K562 (cell line): ENCODE data around the gene HAS3. TPM values are rescaled to one million over a fixed set of nuclear protein-coding genes. Genes with fewer than 3 reads are reported as not detected.

Source experiments
- ATAC-seq: fragments of 200-7000 bp; cut with Tn5 transposase; 3 replicates; pipeline ENCODE4 v1.9.1; 2020; ENCODE audit warnings: moderate library complexity
- BruUV-seq: library from RNA; stranded (reverse); fragments of 400-500 nt; replicated peaks from 2 replicates; lab custom pipeline; 2021; lab: Mats Ljungman, UMichigan
- CTCF ChIA-PET: fragments of 300-600 bp; formaldehyde crosslinking; extraction: SDS; loops from one replicate; lab custom pipeline; 2021; ENCODE audit warnings: low intra/inter-chr PET ratio; lab: Yijun Ruan, JAX
- POLR2A ChIA-PET: fragments of 300-600, 350-650 bp; sonication (Branson Sonifier 250); formaldehyde crosslinking; extraction: SDS; loops from one replicate; lab custom pipeline; 2021; ENCODE audit warnings: antibody characterized with exemption, inconsistent platforms; lab: Yijun Ruan, JAX
- DNase-seq, 4 experiments: peaks; one replicate each; pipeline versions ENCODE4 v3.0.0 to v3.0.0-alpha.2; 2011 to 2018; ENCODE audit warnings: low spot score in 3 of 4, mixed read lengths in 3 of 4; ENCODE audit errors: extremely low read depth in 1 of 4
- FAIRE-seq: peaks from 2 replicates; lab custom pipeline; 2011; peaks lifted over from hg19 to GRCh38; lab: Jason Lieb, UNC
- H2AFZ ChIP-seq: 2 replicates; pipeline ENCODE4 v1.6.0; 2011; ENCODE audit warnings: low read depth, low read length, control low read depth, inconsistent platforms
- H3K27ac ChIP-seq: fragments of 200-600 bp; 3 replicates; pipeline ENCODE4 v1.8.0; 2011; ENCODE audit warnings: low read depth, mild to moderate bottlenecking, control low read depth, inconsistent platforms, low read length, moderate library complexity, mixed read lengths; ENCODE audit errors: extremely low read depth
- H3K27me3 ChIP-seq, 2 experiments: fragments of 300-600 bp in 1 of 2; 2 replicates in 1 of 2; 3 replicates in 1 of 2; pipeline versions ENCODE4 v1.6.0 to v1.8.0; 2011; ENCODE audit warnings: inconsistent platforms in 2 of 2, low read length in 2 of 2, mild to moderate bottlenecking in 1 of 2, mixed read lengths in 1 of 2, moderate library complexity in 1 of 2; ENCODE audit not compliant: control insufficient read depth in 2 of 2, insufficient read depth in 2 of 2
- H3K36me3 ChIP-seq: fragments of 300-600 bp; 3 replicates; pipeline ENCODE4 v1.8.0; 2011; ENCODE audit warnings: mild to moderate bottlenecking, low read length, inconsistent platforms; ENCODE audit not compliant: control insufficient read depth, insufficient read depth
- H3K4me1 ChIP-seq, 2 experiments: fragments of 200-600 bp in 1 of 2; replicated peaks in 1 of 2; 2 replicates in 1 of 2; 3 replicates in 1 of 2; pipeline versions ENCODE4 v1.5.1 to v1.8.0; 2011; ENCODE audit warnings: inconsistent platforms in 2 of 2, low read length in 2 of 2, mild to moderate bottlenecking in 1 of 2, mixed read lengths in 1 of 2, moderate library complexity in 1 of 2; ENCODE audit not compliant: control insufficient read depth in 2 of 2, insufficient read depth in 2 of 2
- H3K4me2 ChIP-seq: 2 replicates; pipeline ENCODE4 v1.6.1; 2011; ENCODE audit warnings: low read length, control low read depth, inconsistent platforms, mixed read lengths; ENCODE audit not compliant: insufficient read depth
- H3K4me3 ChIP-seq: fragments of 200-600 bp; sonication (generic), shearing (Covaris generic); 2 replicates; pipeline ENCODE4 v1.5.1; 2016; ENCODE audit warnings: control low read depth, inconsistent platforms
- H3K79me2 ChIP-seq: fragments of 200-600 bp; 3 replicates; pipeline ENCODE4 v1.8.0; 2011; ENCODE audit warnings: low read length, inconsistent platforms; ENCODE audit not compliant: control insufficient read depth, insufficient read depth
- H3K9ac ChIP-seq, 2 experiments: 2 replicates each; pipeline versions ENCODE4 v1.6.0 to v1.6.1; 2011; ENCODE audit warnings: low read depth in 2 of 2, low read length in 2 of 2, control low read depth in 1 of 2, inconsistent platforms in 1 of 2, mild to moderate bottlenecking in 1 of 2, mixed read lengths in 1 of 2; ENCODE audit not compliant: insufficient read depth in 1 of 2
- H3K9me1 ChIP-seq: one replicate; pipeline ENCODE4 v1.6.0; 2011; ENCODE audit warnings: inconsistent platforms, mild to moderate bottlenecking, low read length, moderate library complexity; ENCODE audit not compliant: control insufficient read depth, insufficient read depth
- H3K9me3 ChIP-seq: replicated peaks from 2 replicates; pipeline ENCODE4 v1.5.1; 2011; ENCODE audit warnings: low read depth, low read length, inconsistent platforms; ENCODE audit not compliant: control insufficient read depth, insufficient read depth
- H4K20me1 ChIP-seq: replicated peaks from 2 replicates; pipeline ENCODE4 v1.6.1; 2011; ENCODE audit warnings: low read length, inconsistent platforms, mixed read lengths; ENCODE audit not compliant: control insufficient read depth, insufficient read depth
- BMI1 ChIP-seq: fragments of 150-350 bp; IDR thresholded peaks from 2 replicates; pipeline ENCODE4 v1.6.1; 2014; ENCODE audit warnings: low read length
- CHD2 ChIP-seq: IDR thresholded peaks from 2 replicates; pipeline ENCODE4 v1.6.1; 2011; ENCODE audit warnings: low read depth, low read length
- DIDO1 ChIP-seq: fragments of 450-650 bp; IDR thresholded peaks from 2 replicates; pipeline ENCODE4 v1.6.1; 2016; ENCODE audit warnings: low read depth, missing biosample characterization, missing genetic modification characterization
- HNRNPH1 ChIP-seq: fragments of 200-400 bp; formaldehyde crosslinking; optimal IDR thresholded peaks from 2 replicates; pipeline ENCODE3; 2017; ENCODE audit warnings: low read depth, mild to moderate bottlenecking, low read length, moderate library complexity
- SRSF7 ChIP-seq: fragments of 200-400 bp; formaldehyde crosslinking; optimal IDR thresholded peaks from 2 replicates; pipeline ENCODE3; 2017; ENCODE audit warnings: mild to moderate bottlenecking, low read depth, low read length
- WGBS: fragments of 100-300 bp; shearing (Covaris generic); methylation state at CpG from one replicate; pipeline ENCODE4 v1.1.6; 2016; ENCODE audit warnings: low coverage, mixed read lengths; ENCODE audit not compliant: insufficient coverage; ENCODE audit errors: missing lambda C conversion rate; 5-methylcytosine and 5-hydroxymethylcytosine counted together
- in situ Hi-C: fragments of 300-500 bp; cut with MboI; formaldehyde crosslinking; loops from 4 replicates; pipeline ENCODE4 v1.15.0; 2018; ENCODE audit warnings: inconsistent platforms, mixed read lengths
- intact Hi-C: fragments of 100-400 bp; cut with micrococcal nuclease; formaldehyde crosslinking; loops from 2 replicates; pipeline ENCODE4 v1.14.2; 2022
- polyA plus RNA-seq, 8 experiments: library from polyadenylated mRNA; depleted of rRNA in 4 of 8; stranded (reverse) in 5 of 8; unstranded in 3 of 8; fragments of >200 nt; fragmentation: Nextera tagmentation in 2 of 8; fragmentation: Illumina TruSeq in 1 of 8; extraction: Ambion mirVana in 2 of 8; extraction: Trizol in 1 of 8; gene quantifications; 2 replicates each; pipeline versions ENCODE4 v1.2.1 to v1.2.3, GENCODE V29; 2011 to 2014; ENCODE audit warnings: inconsistent platforms in 1 of 8, missing spikeins in 1 of 8
- total RNA-seq, 7 experiments: library from RNA; depleted of rRNA in 6 of 7; stranded (reverse); fragments of >200 nt in 6 of 7; fragmentation: Illumina TruSeq in 2 of 7; extraction: Trizol in 2 of 7; gene quantifications; 2 replicates each; pipeline versions ENCODE4 v1.2.1 to v1.2.3, GENCODE V29; 2011 to 2021; ENCODE audit warnings: low replicate concordance in 1 of 7
- TF ChIP-seq, protein P1 (sequence below), 2 experiments: fragments of 450-650 bp in 1 of 2; sonication (generic) in 1 of 2; formaldehyde crosslinking; conservative IDR thresholded peaks; 2 replicates each; pipeline versions ENCODE4 v1.4.0 to v1.8.1; 2020 to 2022; ENCODE audit warnings: mild to moderate bottlenecking in 1 of 2, missing genetic modification reagents in 1 of 2
- TF ChIP-seq, protein P2 (sequence below): IDR thresholded peaks from 2 replicates; pipeline ENCODE4 v1.6.1; 2016; ENCODE audit warnings: missing genetic modification characterization, missing compliant biosample characterization

The HAS3 gene
- total and polyA plus RNA-seq, 9 of the 15 experiments (the other 6 are each of a cell fraction or from before 2014, with no cell fraction given): 0.04 to 0.33 (median 0.13) TPM; not detected in 1

DNA sequence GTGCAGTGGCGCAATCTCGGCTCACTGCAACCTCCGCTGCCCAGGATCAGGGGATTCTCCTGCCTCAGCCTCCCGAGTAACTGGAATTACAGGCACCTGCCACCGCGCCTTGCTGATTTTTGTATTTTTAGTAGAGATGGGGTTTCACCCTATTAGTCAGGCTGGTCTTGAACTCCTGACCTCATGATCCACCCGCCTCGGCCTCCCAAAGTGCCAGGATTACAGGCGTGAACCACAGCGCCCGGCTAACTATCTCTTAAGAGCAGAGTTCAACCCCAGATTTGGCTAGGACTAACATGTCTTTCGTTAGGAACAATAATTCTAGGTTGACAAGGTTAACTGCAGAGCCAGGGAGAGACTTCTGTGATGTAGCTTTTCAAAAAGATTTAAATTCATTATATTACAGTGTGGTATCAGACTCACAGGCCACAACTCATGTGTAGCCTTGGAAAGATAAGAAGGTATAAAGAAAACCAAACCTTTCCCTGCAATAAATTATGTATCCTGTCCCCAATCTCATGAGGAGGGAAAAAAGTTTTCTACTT, 22.6 kb downstream of the HAS3 start:
- no peak overlapping the region for H3K9ac ChIP-seq
- H3K27me3 ChIP-seq: no peaks in the 10 kb centered on the region
- H3K4me3 ChIP-seq: no peak overlapping the region
- BruUV-seq: no TSS peak
- WGBS: 92% methylated on average over 12 of the region's 12 CpGs
- H3K9me3 ChIP-seq: no peaks in the 10 kb centered on the region
- intact Hi-C loops (loop anchor here (10.0 kb wide), 1 partner anchor 423 kb away; no protein-coding TSS in a partner anchor), in situ Hi-C loops (no loop called here)
- no peak for FAIRE-seq
- peaks cover 7 to 9% of the 10 kb centered on the region in 2 experiments; a peak in 3 of 5 replicates for H3K4me1 ChIP-seq
- H3K36me3 ChIP-seq: peaks cover 50% of the 10 kb centered on the region
- TF ChIP-seq, protein P1, sequence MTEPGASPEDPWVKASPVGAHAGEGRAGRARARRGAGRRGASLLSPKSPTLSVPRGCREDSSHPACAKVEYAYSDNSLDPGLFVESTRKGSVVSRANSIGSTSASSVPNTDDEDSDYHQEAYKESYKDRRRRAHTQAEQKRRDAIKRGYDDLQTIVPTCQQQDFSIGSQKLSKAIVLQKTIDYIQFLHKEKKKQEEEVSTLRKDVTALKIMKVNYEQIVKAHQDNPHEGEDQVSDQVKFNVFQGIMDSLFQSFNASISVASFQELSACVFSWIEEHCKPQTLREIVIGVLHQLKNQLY (CRISPR knock-in tag; conservative IDR thresholded peaks at IDR 0.05): no peak
- no peak for TF ChIP-seq DIDO1 (tag)
- TF ChIP-seq BMI1: no peak
- TF ChIP-seq HNRNPH1: no peak
- TF ChIP-seq, protein P2, sequence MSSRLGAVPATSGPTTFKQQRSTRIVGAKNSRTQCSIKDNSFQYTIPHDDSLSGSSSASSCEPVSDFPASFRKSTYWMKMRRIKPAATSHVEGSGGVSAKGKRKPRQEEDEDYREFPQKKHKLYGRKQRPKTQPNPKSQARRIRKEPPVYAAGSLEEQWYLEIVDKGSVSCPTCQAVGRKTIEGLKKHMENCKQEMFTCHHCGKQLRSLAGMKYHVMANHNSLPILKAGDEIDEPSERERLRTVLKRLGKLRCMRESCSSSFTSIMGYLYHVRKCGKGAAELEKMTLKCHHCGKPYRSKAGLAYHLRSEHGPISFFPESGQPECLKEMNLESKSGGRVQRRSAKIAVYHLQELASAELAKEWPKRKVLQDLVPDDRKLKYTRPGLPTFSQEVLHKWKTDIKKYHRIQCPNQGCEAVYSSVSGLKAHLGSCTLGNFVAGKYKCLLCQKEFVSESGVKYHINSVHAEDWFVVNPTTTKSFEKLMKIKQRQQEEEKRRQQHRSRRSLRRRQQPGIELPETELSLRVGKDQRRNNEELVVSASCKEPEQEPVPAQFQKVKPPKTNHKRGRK (tag): no peak
- no peak for TF ChIP-seq CHD2
- TF ChIP-seq SRSF7: no peak
- H3K4me2 ChIP-seq: no peak overlapping the region
- ATAC-seq: no peak
- no peak overlapping the region for H2AFZ ChIP-seq
- no peak overlapping the region for H3K27ac ChIP-seq
- peaks cover 82% of the 10 kb centered on the region for H3K79me2 ChIP-seq
- 0 out of 2 replicates have a peak, but pooled peaks cover 3% of the 10 kb centered on the region for H4K20me1 ChIP-seq
- ChIA-PET POLR2A (interaction anchor here (0.6 kb wide), 1 partner anchor 8 kb away, joined by 3 read pairs; no protein-coding TSS in a partner anchor), CTCF (interaction anchor here (0.9 kb wide), 1 partner anchor 281 kb away, joined by 3 read pairs; no protein-coding TSS in a partner anchor)
- no peak for DNase-seq
- H3K9me1 ChIP-seq: no peaks in the 10 kb centered on the region
